ENCODE data around the gene GUK1. TPM values are rescaled to one million over a fixed set of nuclear protein-coding genes. Genes with fewer than 3 reads are reported as not detected.
A peak's percentile ranks its signal among the peaks of the same experiment; 100 is the strongest.

Gene GUK1
- total RNA-seq, 4 donors from 2014 or later = 234 to 504 (median 299) TPM

DNA sequence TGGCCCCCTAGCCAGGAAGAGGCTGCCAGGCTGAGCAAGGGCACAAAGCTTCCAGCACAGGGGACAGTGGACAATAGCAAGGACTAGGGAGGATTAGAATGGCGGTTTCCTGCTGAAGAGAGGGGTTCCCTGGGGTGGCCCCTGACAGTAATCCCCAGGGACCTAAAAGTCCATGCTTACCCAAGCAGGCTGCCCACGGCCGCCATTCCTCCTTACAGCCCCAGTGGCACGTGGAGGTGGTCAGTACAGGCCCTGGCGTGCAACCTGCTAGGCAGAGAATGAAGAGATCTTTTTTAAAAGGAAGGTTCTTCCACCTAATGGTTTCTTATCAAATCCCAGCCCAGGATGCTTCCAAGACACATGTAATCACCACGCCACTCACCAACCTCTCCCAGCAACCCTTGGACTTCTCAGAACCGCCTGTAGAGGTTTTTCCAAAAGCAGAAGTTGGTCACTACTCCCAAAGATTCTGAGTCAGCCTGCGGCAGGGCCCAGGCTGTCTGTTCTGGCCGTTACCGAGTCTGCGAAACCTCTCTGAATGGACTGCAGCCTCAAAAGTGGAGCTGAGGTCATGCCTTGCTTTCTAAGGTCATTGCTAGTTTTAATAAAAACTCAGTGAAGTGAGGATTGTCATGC is 31.9 kb upstream of the GUK1 start:
- peaks cover 0 to 29% of the 10 kb centered on the region in 2 donors for H3K36me3 ChIP-seq
- H3K4me3 ChIP-seq = peak overlapping the region; percentile 89 to 93
- H3K4me1 ChIP-seq = peaks cover 3 to 43% (median 16%) of the 10 kb centered on the region in 3 donors
- no peaks in the 10 kb centered on the region for H3K9me3 ChIP-seq
- no peaks in the 10 kb centered on the region for H3K27me3 ChIP-seq
- ATAC-seq = no peak
- TF ChIP-seq POLR2A (IDR thresholded peaks at IDR 0.05) = no peak
- TF ChIP-seq POLR2AphosphoS5 (IDR thresholded peaks at IDR 0.05) = no peak
- no peak for TF ChIP-seq EP300 (IDR thresholded peaks at IDR 0.05)
- TF ChIP-seq, protein P1, sequence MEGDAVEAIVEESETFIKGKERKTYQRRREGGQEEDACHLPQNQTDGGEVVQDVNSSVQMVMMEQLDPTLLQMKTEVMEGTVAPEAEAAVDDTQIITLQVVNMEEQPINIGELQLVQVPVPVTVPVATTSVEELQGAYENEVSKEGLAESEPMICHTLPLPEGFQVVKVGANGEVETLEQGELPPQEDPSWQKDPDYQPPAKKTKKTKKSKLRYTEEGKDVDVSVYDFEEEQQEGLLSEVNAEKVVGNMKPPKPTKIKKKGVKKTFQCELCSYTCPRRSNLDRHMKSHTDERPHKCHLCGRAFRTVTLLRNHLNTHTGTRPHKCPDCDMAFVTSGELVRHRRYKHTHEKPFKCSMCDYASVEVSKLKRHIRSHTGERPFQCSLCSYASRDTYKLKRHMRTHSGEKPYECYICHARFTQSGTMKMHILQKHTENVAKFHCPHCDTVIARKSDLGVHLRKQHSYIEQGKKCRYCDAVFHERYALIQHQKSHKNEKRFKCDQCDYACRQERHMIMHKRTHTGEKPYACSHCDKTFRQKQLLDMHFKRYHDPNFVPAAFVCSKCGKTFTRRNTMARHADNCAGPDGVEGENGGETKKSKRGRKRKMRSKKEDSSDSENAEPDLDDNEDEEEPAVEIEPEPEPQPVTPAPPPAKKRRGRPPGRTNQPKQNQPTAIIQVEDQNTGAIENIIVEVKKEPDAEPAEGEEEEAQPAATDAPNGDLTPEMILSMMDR (IDR thresholded peaks at IDR 0.05) = no peak
- 58 to 65% methylated on average over 5 to 7 of the region's 11 CpGs for WGBS, 2 donors (ENCODE audit: low coverage in 1 of 2)
- H3K27ac ChIP-seq = peak overlapping the region; percentile 94 to 97 (median 95)

DNA sequence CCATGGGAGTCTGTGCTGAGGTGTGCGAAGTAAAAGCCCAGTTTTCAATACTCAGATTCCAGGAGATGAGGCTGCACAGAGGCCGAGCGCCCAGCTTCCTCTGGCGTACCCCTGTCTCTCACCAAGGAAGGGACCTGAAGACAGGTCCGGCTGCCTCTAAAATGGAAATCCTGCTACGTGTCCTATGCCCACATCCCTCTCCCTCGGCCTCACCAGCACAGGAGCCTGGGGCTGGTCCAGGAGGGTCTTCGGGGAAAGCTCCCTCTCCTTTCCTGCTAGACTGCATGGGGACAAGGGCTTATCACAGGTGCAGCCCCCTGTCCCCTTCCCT is 31.4 kb upstream of the GUK1 start:
- no peak for ATAC-seq

DNA sequence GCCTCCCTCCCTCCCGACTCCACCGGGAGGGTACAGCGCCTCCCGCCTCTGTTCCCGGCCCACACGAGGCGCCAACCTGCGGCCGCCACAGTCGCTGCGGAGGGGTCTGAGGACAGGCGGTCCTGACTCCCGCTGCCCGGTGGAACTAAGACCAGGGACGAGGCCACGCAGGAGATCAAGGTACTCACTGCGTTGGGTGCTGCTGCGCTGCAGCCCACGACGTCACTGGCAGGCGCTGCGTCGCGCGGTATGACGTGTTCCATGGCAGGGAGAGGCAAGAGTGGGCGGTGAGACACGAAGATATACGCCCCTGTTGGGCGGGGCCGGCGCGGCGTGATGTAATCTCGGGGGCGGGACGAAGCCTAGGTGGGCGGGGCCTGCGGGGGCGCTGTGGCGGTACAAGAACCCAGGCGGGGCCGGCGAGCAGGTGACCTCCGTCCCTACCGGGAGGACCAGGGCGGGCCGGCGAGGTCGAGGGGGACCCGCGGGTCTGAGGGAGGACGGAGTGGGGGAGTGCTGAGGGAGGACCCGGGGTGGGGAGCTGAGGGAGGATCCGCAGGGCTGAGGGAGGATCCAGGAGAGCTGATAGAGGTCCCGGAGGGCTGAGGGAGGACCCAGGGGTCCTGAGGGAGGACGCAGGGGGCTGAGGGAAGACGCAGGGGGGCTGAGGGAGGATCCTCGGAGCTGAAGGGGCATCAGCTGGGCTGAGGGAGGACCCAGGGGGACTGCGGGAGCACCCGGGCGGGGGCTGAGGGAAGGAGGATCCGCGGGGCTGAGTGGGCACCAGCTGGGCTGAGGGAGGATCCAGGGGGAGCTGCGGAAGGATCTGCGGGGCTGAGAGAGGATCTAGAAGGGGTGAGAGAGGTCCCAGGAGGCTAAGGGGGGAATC is 30.8 kb upstream of the GUK1 start, which contains the start of gene MRPL55:
Gene MRPL55, minus strand, starts transcription at position 227 of the 889 bp plus-strand sequence. CDS start 1,039 bp downstream, outside the sequence.
- Histone ChIP-seq H3K27ac (peak within 1 kb of the TSS; percentile 94 to 97 (median 95)), H3K27me3 (no peaks in the 10 kb centered on the region), H3K4me3 (peak within 1 kb of the TSS; percentile 89 to 93), H3K9me3 (no peaks in the 10 kb centered on the region), H3K4me1 (peaks cover 3 to 32% (median 10%) of the 10 kb centered on the region in 3 donors), H3K36me3 (peaks cover 0 to 29% of the 10 kb centered on the region in 2 donors)
- peak; percentile 100 for TF ChIP-seq POLR2AphosphoS5 (IDR thresholded peaks at IDR 0.05)
- peak; percentile 95 to 96 for TF ChIP-seq POLR2A (IDR thresholded peaks at IDR 0.05)
- TF ChIP-seq, protein P1 (IDR thresholded peaks at IDR 0.05) = peak in 2 of 4 experiments; percentile 1 to 26
- TF ChIP-seq EP300 (IDR thresholded peaks at IDR 0.05) = no peak
- peak; percentile 94 for ATAC-seq
- WGBS, 2 donors (ENCODE audit: low coverage in 1 of 2) = 0% methylated on average over 5 to 11 of the region's 66 CpGs

More for the DNA sequence above, 31.4 kb upstream of the GUK1 start:
- no peak for TF ChIP-seq POLR2AphosphoS5 (IDR thresholded peaks at IDR 0.05)
- no peak for TF ChIP-seq EP300 (IDR thresholded peaks at IDR 0.05)
- TF ChIP-seq POLR2A (IDR thresholded peaks at IDR 0.05) = no peak
- TF ChIP-seq, protein P1 (IDR thresholded peaks at IDR 0.05) = no peak
- Histone ChIP-seq H3K27ac (peak overlapping the region; percentile 94 to 97 (median 95)), H3K36me3 (peaks cover 0 to 29% of the 10 kb centered on the region in 2 donors), H3K4me1 (peaks cover 3 to 38% (median 13%) of the 10 kb centered on the region in 3 donors), H3K27me3 (no peaks in the 10 kb centered on the region), H3K4me3 (peak overlapping the region; percentile 89 to 93), H3K9me3 (no peaks in the 10 kb centered on the region)
- WGBS, 2 donors (ENCODE audit: low coverage in 1 of 2) = 0 to 17% methylated on average over 2 to 3 of the region's 8 CpGs

DNA sequence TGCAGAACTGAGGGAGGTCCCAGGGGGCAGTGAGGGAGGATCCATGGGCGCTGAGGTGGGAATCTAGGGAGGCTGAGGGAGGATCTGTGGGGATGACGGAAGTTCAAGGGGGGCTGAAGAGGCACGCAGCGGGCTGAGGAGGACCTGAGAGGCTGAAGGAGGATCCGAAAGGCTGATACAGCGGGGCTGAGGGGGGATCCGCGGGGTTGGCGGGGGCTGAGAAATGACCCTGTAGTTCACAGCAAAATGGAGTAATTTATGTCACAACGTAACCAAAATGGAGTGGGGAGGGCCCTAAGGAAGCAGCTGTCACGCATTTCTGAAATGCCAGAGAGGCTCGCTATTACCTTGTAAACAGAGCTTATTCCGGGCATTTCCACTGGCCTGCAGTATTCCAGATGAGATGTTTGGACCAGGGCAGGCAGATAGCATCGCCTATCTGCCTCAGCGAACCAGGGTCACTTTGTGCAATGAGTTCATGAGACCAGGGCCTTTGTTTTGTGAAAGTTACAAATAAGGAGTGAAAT is 30.1 kb upstream of the GUK1 start:
- Histone ChIP-seq H3K9me3 (no peaks in the 10 kb centered on the region), H3K4me3 (peak overlapping the region; percentile 89 to 93), H3K27ac (peak overlapping the region; percentile 90 to 97 (median 95)), H3K36me3 (peaks cover 0 to 29% of the 10 kb centered on the region in 2 donors), H3K27me3 (no peaks in the 10 kb centered on the region), H3K4me1 (peaks cover 3 to 32% (median 10%) of the 10 kb centered on the region in 3 donors)
- peak; percentile 43 for TF ChIP-seq POLR2AphosphoS5 (IDR thresholded peaks at IDR 0.05)
- TF ChIP-seq, protein P1 (IDR thresholded peaks at IDR 0.05) = no peak
- 16 to 22% methylated on average over 10 to 12 of the region's 15 CpGs for WGBS, 2 donors (ENCODE audit: low coverage in 1 of 2)
- ATAC-seq = peak; percentile 39

All from gastroesophageal sphincter (tissue), 4 donors.